Lung (tissue), 12 donors: ENCODE data around the gene IMMT. TPM values are rescaled to one million over a fixed set of nuclear protein-coding genes. Genes with fewer than 3 reads are reported as not detected.

Experiments
- ATAC-seq: fragments of 200-7000 bp; cut with Tn5 transposase; one replicate; pipeline ENCODE4 v1.9.1; 2020; ENCODE audit warnings: moderate number of reproducible peaks; ENCODE audit not compliant: insufficient read depth, low FRiP score
- DNase-seq, 3 donors: peaks; one replicate each; pipeline ENCODE4 v3.0.0-alpha.2; 2013 to 2017
- H3K27ac ChIP-seq, 2 donors: one replicate each; pipeline ENCODE4 v1.5.1; 2013; ENCODE audit warnings: mild to moderate bottlenecking in 2 of 2, moderate library complexity in 2 of 2, control low read depth in 1 of 2, inconsistent platforms in 1 of 2, low read depth in 1 of 2, low read length in 1 of 2
- H3K27me3 ChIP-seq, 3 donors: one replicate each; pipeline ENCODE4 v1.5.1; 2013; ENCODE audit warnings: low read length in 2 of 3; ENCODE audit not compliant: control insufficient read depth in 3 of 3, insufficient read depth in 3 of 3
- H3K36me3 ChIP-seq, 4 donors: one replicate each; pipeline ENCODE4 v1.5.1; 2013; ENCODE audit warnings: low read length in 4 of 4, mild to moderate bottlenecking in 1 of 4, moderate library complexity in 1 of 4; ENCODE audit not compliant: control insufficient read depth in 4 of 4, insufficient read depth in 4 of 4
- H3K4me1 ChIP-seq, 5 donors: one replicate each; pipeline ENCODE4 v1.5.1; 2013; ENCODE audit warnings: low read length in 5 of 5, mild to moderate bottlenecking in 2 of 5, moderate library complexity in 1 of 5; ENCODE audit not compliant: control insufficient read depth in 5 of 5, insufficient read depth in 5 of 5
- H3K4me3 ChIP-seq: one replicate; pipeline ENCODE4 v1.5.1; 2013; ENCODE audit warnings: mild to moderate bottlenecking, control low read depth, moderate library complexity
- H3K9ac ChIP-seq, 2 donors: one replicate each; pipeline ENCODE4 v1.5.1; 2013; ENCODE audit warnings: low read length in 2 of 2, control low read depth in 1 of 2; ENCODE audit not compliant: insufficient read depth in 1 of 2
- H3K9me3 ChIP-seq, 4 donors: one replicate each; pipeline ENCODE4 v1.5.1; 2013; ENCODE audit warnings: low read length in 3 of 4, mild to moderate bottlenecking in 1 of 4, moderate library complexity in 1 of 4; ENCODE audit not compliant: control insufficient read depth in 4 of 4, insufficient read depth in 3 of 4
- WGBS, 2 donors: extraction: QIAGEN DNeasy Blood & Tissue Kit; methylation state at CpG; one replicate each; pipeline ENCODE4 v1.1.7; 2013; 5-methylcytosine and 5-hydroxymethylcytosine counted together
- polyA plus RNA-seq, 2 donors: library from polyadenylated mRNA; stranded (reverse); fragments of 200-250 nt; gene quantifications; one replicate each; pipeline ENCODE4 v1.2.1, GENCODE V29; 2013
- total RNA-seq, 2 donors: library from RNA; depleted of rRNA in 1 of 2; stranded (reverse); fragments of >200 nt in 1 of 2; gene quantifications; one replicate each; pipeline ENCODE4 v1.2.1, GENCODE V29; 2014 to 2021
- TF ChIP-seq, protein P1 (sequence below): IDR thresholded peaks from 2 replicates; pipeline ENCODE4 v1.5.1; 2012; ENCODE audit warnings: mild to moderate bottlenecking; ENCODE audit errors: control extremely low read depth, extremely low read depth
- donor health status: control.
- donor health status: control.
- donor health status: Bipolar disorder and iron deficiency.
- donor health status: healthy.
- donor health status: DM: yes; HTN: yes; CAD: no.

IMMT gene
- total and polyA plus RNA-seq, 4 donors = 22.8 to 63.4 (median 48.2) TPM

DNA sequence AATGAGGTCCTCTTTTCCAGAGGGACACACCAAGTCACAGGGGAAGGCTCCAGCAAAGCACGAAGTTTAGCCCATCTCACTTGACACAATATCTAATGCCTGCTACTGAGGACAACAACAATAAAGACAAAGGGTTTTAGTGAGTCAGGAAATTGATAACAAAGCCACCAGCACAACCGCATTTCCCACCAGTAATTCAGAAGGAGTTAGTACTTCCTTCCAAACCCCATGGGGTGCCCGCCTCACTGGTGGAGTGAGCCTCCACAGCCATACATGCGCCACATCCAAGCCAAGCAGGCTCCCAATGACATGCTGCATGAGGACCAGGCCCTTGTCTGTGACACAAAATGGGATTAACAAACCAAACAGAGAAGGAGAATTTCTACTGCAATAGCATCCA is 44.1 kb upstream of the IMMT start:
- DNase-seq (no peak), ATAC-seq (no peak)
- Histone ChIP-seq H3K4me3 (no peak overlapping the region), H3K9me3 (no peaks in the 10 kb centered on the region), H3K27me3 (no peaks in the 10 kb centered on the region), H3K27ac (no peak overlapping the region), H3K9ac (no peak overlapping the region), H3K4me1 (peaks cover 0 to 15% (median 6%) of the 10 kb centered on the region in 5 donors), H3K36me3 (no peaks in the 10 kb centered on the region)
- 44 to 52% methylated on average over 4 of the region's 4 CpGs for WGBS, 2 donors
- TF ChIP-seq, protein P1, sequence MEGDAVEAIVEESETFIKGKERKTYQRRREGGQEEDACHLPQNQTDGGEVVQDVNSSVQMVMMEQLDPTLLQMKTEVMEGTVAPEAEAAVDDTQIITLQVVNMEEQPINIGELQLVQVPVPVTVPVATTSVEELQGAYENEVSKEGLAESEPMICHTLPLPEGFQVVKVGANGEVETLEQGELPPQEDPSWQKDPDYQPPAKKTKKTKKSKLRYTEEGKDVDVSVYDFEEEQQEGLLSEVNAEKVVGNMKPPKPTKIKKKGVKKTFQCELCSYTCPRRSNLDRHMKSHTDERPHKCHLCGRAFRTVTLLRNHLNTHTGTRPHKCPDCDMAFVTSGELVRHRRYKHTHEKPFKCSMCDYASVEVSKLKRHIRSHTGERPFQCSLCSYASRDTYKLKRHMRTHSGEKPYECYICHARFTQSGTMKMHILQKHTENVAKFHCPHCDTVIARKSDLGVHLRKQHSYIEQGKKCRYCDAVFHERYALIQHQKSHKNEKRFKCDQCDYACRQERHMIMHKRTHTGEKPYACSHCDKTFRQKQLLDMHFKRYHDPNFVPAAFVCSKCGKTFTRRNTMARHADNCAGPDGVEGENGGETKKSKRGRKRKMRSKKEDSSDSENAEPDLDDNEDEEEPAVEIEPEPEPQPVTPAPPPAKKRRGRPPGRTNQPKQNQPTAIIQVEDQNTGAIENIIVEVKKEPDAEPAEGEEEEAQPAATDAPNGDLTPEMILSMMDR = no peak

DNA sequence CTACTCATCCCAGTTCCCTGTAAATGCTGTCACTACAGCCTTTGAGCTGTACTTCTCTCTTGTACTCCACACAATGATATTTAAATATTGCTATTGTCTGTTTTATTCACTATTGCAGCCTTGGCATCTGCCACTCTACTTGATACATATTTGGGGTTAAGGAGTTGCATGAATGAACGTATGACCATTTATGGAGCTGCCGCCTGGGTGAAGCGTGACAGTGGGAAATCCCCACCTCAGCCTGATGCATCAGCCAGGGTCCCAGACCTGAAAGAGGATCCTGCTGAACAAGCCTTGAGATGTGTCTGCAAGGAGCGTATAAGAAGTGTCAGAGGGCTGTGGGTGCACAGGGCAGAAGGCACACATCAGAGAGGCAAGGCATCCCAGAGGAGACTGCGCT is 43.1 kb upstream of the IMMT start:
- Histone ChIP-seq H3K9me3 (no peaks in the 10 kb centered on the region), H3K27me3 (no peaks in the 10 kb centered on the region), H3K4me1 (peaks cover 0 to 15% (median 6%) of the 10 kb centered on the region in 5 donors), H3K4me3 (no peak overlapping the region), H3K9ac (no peak overlapping the region), H3K27ac (no peak overlapping the region), H3K36me3 (no peaks in the 10 kb centered on the region)
- TF ChIP-seq, protein P1 = no peak
- DNase-seq = no peak
- no peak for ATAC-seq
- WGBS, 2 donors = 69 to 75% methylated on average over 5 of the region's 5 CpGs

GRCh38 chr2:86237172-86237571 is 41.9 kb upstream of the IMMT start:
- ATAC-seq (no peak), DNase-seq (no peak)
- 74 to 86% methylated on average over 5 of the region's 5 CpGs for WGBS, 2 donors

More at GRCh38 chr2:86237172-86237571, 41.9 kb upstream of the IMMT start:
- no peaks in the 10 kb centered on the region for H3K27me3 ChIP-seq
- H3K4me1 ChIP-seq = peaks cover 0 to 13% (median 3%) of the 10 kb centered on the region in 5 donors
- H3K27ac ChIP-seq = no peak overlapping the region
- TF ChIP-seq, protein P1 = no peak
- H3K36me3 ChIP-seq = no peaks in the 10 kb centered on the region
- H3K4me3 ChIP-seq = no peak overlapping the region
- H3K9ac ChIP-seq = no peak overlapping the region
- H3K9me3 ChIP-seq = no peaks in the 10 kb centered on the region
